ENCODE results near the gene CHRNA5. TPM values are rescaled to one million over a fixed set of nuclear protein-coding genes. Genes with fewer than 3 reads are reported as not detected.
A peak's percentile ranks its signal among the peaks of the same experiment; 100 is the strongest.

Gene CHRNA5
- total RNA-seq, 1 donor from 2014 or later = 55.3 TPM

DNA sequence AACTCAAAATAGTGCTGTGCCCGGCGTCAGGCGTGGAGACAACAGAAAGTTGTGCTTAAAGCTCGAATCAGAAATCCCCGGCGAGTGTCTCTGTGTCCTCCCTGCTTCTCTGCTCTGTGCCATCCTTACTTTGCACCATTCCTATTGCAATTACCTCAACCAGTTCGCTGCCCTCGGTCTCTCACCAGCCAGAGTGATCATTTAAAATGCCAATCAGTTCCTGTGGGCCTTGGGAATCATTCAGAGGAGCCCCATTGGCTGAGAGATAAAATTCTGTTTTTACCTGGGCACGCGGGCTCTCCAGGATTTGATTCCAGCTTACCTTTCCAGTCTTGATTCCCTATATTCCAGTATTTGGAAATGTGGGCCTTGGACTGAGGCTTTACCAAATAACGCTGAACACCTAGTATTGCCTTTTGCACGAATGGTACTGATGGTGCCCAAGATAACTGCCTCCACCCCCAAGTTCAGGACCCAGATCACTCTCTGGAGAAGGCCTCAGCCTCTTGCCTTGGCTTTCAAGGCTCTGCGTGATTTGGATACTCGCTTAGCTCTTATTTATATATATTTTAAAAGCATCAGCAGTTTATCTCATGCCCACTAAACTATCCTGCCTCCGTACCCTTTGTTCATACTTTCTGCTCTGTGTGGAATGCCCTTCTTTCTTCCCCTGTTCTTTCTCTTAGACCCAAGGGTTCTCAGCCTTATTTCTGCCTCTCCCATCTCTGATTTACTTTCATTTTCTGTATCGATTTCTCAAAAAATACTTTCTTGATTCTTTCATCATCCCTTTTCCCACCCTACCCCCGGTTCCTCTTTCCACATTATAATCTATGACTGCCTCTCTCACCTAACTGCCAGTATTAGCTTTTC is 24.2 kb upstream of the CHRNA5 start:
- Mint-ChIP-seq H3K9me3 (ENCODE audit: unreplicated experiment) (peaks cover 7% of the 10 kb centered on the region), H3K4me1 (ENCODE audit: low read depth, unreplicated experiment) (peaks cover 9% of the 10 kb centered on the region), H3K27me3 (ENCODE audit: unreplicated experiment) (peaks cover 6% of the 10 kb centered on the region), H3K27ac (ENCODE audit: unreplicated experiment) (peak overlapping the region; percentile 86), H3K36me3 (ENCODE audit: unreplicated experiment) (no peaks in the 10 kb centered on the region), H3K4me3 (ENCODE audit: unreplicated experiment) (peak overlapping the region; percentile 99)
- DNase-seq = no peak
- TF ChIP-seq, protein P1, sequence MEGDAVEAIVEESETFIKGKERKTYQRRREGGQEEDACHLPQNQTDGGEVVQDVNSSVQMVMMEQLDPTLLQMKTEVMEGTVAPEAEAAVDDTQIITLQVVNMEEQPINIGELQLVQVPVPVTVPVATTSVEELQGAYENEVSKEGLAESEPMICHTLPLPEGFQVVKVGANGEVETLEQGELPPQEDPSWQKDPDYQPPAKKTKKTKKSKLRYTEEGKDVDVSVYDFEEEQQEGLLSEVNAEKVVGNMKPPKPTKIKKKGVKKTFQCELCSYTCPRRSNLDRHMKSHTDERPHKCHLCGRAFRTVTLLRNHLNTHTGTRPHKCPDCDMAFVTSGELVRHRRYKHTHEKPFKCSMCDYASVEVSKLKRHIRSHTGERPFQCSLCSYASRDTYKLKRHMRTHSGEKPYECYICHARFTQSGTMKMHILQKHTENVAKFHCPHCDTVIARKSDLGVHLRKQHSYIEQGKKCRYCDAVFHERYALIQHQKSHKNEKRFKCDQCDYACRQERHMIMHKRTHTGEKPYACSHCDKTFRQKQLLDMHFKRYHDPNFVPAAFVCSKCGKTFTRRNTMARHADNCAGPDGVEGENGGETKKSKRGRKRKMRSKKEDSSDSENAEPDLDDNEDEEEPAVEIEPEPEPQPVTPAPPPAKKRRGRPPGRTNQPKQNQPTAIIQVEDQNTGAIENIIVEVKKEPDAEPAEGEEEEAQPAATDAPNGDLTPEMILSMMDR (IDR thresholded peaks at IDR 0.05; ENCODE audit: partially characterized antibody, unreplicated experiment) = no peak

DNA sequence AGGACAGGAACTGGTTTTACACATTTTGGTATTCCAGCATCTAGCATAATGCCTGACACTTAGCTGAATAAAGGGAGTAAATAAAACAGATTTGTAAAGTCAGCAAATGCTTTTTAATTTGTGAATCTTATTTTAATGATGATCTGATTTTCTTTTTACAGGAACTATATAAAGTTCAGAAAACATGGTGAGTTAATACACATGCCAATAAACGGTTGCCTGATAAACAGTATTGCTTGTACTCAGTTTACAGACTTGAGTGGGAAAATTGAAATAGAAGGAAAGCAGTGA is 23.6 kb upstream of the CHRNA5 start:
- Mint-ChIP-seq H3K27me3 (ENCODE audit: unreplicated experiment) (peaks cover 6% of the 10 kb centered on the region), H3K4me1 (ENCODE audit: low read depth, unreplicated experiment) (peaks cover 9% of the 10 kb centered on the region), H3K27ac (ENCODE audit: unreplicated experiment) (peak overlapping the region; percentile 86), H3K36me3 (ENCODE audit: unreplicated experiment) (no peaks in the 10 kb centered on the region), H3K9me3 (ENCODE audit: unreplicated experiment) (peaks cover 7% of the 10 kb centered on the region), H3K4me3 (ENCODE audit: unreplicated experiment) (peak overlapping the region; percentile 99)
- TF ChIP-seq, protein P1 (IDR thresholded peaks at IDR 0.05; ENCODE audit: partially characterized antibody, unreplicated experiment) = no peak
- no peak for DNase-seq

GRCh38 chr15:78542647-78543046 is 22.7 kb upstream of the CHRNA5 start:
- Mint-ChIP-seq H3K27me3 (ENCODE audit: unreplicated experiment) (peaks cover 6% of the 10 kb centered on the region), H3K4me3 (ENCODE audit: unreplicated experiment) (no peak overlapping the region), H3K9me3 (ENCODE audit: unreplicated experiment) (peaks cover 7% of the 10 kb centered on the region), H3K4me1 (ENCODE audit: low read depth, unreplicated experiment) (peaks cover 9% of the 10 kb centered on the region), H3K27ac (ENCODE audit: unreplicated experiment) (no peak overlapping the region), H3K36me3 (ENCODE audit: unreplicated experiment) (no peaks in the 10 kb centered on the region)
- DNase-seq = no peak
- TF ChIP-seq, protein P1 (IDR thresholded peaks at IDR 0.05; ENCODE audit: partially characterized antibody, unreplicated experiment) = no peak

GRCh38 chr15:78550194-78550593 is 15.1 kb upstream of the CHRNA5 start:
- DNase-seq = no peak
- no peaks in the 10 kb centered on the region for H3K36me3 Mint-ChIP-seq (ENCODE audit: unreplicated experiment)
- peaks cover 1% of the 10 kb centered on the region for H3K9me3 Mint-ChIP-seq (ENCODE audit: unreplicated experiment)
- H3K27me3 Mint-ChIP-seq (ENCODE audit: unreplicated experiment) = no peaks in the 10 kb centered on the region
- TF ChIP-seq, protein P1 (IDR thresholded peaks at IDR 0.05; ENCODE audit: partially characterized antibody, unreplicated experiment) = no peak
- no peaks in the 10 kb centered on the region for H3K4me1 Mint-ChIP-seq (ENCODE audit: low read depth, unreplicated experiment)
- H3K4me3 Mint-ChIP-seq (ENCODE audit: unreplicated experiment) = no peak overlapping the region
- H3K27ac Mint-ChIP-seq (ENCODE audit: unreplicated experiment) = no peak overlapping the region

- DNase-seq = no peak
- H3K4me3 Mint-ChIP-seq (ENCODE audit: unreplicated experiment) = no peak overlapping the region
- TF ChIP-seq, protein P1 (IDR thresholded peaks at IDR 0.05; ENCODE audit: partially characterized antibody, unreplicated experiment) = no peak
- H3K27me3 Mint-ChIP-seq (ENCODE audit: unreplicated experiment) = no peaks in the 10 kb centered on the region
- no peaks in the 10 kb centered on the region for H3K36me3 Mint-ChIP-seq (ENCODE audit: unreplicated experiment)
- peaks cover 1% of the 10 kb centered on the region for H3K9me3 Mint-ChIP-seq (ENCODE audit: unreplicated experiment)
- H3K4me1 Mint-ChIP-seq (ENCODE audit: low read depth, unreplicated experiment) = no peaks in the 10 kb centered on the region
- H3K27ac Mint-ChIP-seq (ENCODE audit: unreplicated experiment) = no peak overlapping the region
These were observed 14.5 kb upstream of the CHRNA5 start for GRCh38 chr15:78550815-78551214.
